ENCODE measurements around the gene SLC17A3.

SLC17A3 gene

GRCh38 chr6:25888626-25889025, 14.6 kb upstream of the SLC17A3 start:
- no peak for DNase-seq

GRCh38 chr6:25886066-25886465, 12.0 kb upstream of the SLC17A3 start:
- DNase-seq = no peak

- DNase-seq = no peak
Observed at GRCh38 chr6:25883991-25884390, 9.9 kb upstream of the SLC17A3 start.

GRCh38 chr6:25883536-25883935, 9.5 kb upstream of the SLC17A3 start:
- DNase-seq = no peak

DNA sequence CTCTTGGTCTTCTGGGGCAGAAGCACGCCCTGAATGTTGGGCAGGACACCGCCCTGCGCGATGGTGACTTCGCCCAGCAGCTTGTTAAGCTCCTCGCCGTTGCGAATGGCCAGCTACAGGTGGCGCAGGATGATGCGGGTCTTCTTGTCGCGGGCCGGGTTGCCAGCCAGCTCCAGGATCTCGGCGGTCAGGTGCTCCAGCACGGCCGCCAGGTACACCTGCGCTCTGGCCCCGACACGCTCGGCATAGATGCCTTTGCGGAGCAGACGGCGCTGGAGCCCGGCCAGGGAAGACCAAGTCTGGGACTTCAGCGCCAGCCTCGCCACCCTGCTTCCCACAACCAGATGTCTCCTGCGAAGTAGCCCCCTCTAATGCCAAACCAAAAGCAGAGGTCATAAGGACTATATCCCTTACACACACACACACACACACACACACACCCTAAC, 8.0 kb upstream of the SLC17A3 start:
- no peak for DNase-seq

DNA sequence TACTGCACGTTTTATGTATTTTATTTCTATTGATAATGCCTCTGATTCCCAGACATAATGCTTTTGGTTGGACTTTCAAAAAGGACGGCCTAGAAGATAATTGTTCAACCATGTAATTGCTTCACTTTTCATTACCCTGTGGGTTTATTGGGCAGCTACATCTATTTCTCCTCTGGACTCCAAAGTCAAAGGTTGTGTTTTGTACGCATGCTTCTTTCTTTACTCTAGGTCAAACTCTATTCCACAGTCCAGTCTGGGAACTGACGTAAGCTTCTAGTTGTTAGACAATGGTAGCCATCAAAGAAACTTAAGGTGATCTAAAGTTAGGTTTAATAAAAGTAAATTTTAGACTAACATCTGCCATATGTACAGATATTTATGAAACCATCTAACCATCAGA, 6.6 kb upstream of the SLC17A3 start:
- no peak for DNase-seq

- DNase-seq = no peak
Observed at GRCh38 chr6:25878721-25879322, 4.8 kb upstream of the SLC17A3 start.

DNA sequence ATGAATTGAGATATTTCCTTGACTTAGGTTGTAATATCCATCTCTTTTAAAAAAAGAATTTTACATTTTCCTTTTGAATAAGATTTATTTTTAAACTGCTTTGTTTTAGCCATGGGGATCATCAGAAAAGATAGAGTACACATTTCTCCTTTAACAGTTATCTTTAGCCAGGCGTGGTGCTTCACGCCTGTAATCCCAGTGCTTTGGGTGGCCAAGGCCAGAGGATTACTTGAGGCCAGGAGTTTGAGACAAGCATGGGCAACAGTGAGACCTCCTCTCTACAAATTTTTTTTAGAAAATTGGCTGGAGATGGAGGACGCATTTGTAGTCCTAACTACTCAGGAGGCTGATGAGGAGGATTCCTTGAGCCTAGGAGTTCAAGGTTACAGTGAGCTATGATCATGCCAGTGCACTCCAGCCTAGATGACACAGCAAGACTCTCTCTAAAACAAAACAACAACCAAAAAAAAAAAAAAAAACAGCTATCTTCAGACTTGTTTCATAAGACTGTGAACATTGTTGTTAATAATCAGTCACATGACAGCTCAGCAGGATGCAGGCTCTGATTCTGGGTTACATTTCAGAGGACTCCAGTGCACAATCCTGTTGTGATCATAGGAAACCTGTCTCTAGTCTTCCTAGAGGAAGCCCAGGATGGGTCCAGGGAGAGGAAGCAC, 2.0 kb upstream of the SLC17A3 start:
- DNase-seq = no peak

GRCh38 chr6:25875563-25875905, 1.5 kb upstream of the SLC17A3 start:
- no peak for DNase-seq

GRCh38 chr6:25874822-25875562, 949 bp upstream of the SLC17A3 start:
- DNase-seq = no peak

DNA sequence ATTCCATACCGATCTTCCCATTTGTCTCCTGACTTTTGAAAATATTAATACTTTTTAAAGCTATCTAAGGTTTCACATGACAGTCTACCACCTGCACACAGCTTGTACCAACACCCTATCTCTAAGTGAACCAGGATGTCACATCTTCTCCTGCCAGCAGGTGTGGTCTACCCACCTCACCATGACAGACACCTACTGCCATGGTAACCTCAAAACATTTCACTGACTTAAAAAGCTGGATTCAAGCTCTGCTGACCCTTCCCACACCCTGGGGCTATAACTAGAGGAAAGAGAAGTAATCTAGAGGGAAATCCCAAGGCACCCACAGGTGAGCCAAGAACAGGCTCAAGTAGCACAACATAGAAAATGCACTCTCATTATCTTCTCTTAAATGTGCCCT, 1.2 kb downstream of the SLC17A3 start:
- no peak for DNase-seq

DNA sequence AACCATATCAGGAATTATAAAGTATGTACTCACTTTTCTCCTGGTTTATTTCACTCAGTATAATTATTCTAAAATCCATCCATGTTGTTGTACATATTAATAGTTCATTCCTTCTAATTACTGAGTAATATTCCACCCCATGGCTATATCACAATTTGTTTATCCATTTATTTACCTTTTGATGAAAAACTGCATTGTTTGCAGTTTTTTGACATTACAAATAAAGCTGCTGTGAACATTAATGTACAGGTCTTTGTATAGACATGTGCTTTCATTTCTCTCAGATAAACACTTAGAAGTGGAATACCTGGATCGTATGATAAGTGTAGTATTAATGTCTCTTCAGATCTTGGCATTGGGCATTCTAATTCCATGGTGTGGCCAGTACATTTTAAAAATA, 4.2 kb downstream of the SLC17A3 start:
- no peak for DNase-seq

GRCh38 chr6:25868436-25869183, 5.4 kb downstream of the SLC17A3 start:
- no peak for DNase-seq

DNA sequence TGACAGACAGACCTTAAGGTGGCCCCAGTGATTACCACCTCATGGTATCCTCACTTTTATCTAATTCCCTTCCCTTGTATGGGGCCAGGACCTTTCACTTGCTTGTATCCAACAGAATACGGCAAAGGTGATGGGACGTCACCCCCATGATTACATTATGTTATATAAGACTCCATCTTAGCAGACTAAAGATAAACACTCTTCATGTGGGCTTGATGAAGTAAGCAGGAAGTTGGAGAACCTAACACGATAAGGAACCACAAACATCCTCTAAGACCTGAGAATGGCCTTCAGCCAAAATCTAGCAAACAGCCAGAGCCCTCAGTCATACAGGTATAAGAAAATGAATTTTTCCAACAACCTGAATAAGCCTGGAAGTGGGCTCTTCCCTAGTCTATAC, 8.0 kb downstream of the SLC17A3 start:
- DNase-seq = no peak

- no peak for DNase-seq
Observed at GRCh38 chr6:25863360-25863759, 10.7 kb downstream of the SLC17A3 start.

DNA sequence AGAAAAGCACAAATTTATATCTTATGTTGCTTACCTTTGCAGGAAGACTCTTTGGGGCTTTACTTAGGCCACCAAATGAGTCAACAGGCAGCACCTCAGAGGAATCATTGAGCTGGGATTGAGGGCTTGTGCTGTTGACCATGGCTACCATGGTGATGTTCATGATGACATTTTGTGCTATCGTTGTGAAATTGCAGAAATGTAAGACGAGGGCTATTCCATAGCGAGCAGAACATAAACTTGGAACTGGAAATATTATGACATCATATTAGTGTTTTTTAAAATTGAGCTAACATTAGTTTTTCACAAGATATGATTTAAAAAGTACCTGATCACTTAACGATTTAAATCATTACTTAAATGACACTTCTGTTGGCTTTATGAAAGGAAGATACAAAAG, 11.8 kb downstream of the SLC17A3 start:
- no peak for DNase-seq

DNA sequence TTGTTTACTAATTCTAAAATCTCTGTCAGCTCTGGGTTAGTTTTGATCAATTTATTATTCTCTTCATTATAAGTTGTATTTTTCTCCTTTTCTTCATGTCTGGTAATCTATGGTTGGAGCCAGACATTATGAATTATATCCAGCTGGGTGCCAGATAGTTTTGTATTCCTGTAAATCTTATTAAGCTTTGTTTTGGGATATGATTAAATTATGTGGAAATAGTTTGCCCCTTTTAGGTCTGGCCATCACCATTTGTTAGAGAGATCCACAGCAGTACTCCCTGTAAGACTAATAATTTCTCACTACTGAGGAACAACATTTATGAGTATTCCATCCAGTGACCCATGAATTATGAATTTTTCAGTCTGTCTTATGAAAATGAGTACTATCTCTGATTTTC, 21.3 kb downstream of the SLC17A3 start:
- no peak for DNase-seq

- no peak for DNase-seq
Observed at GRCh38 chr6:25851961-25852360, 22.1 kb downstream of the SLC17A3 start.

DNA sequence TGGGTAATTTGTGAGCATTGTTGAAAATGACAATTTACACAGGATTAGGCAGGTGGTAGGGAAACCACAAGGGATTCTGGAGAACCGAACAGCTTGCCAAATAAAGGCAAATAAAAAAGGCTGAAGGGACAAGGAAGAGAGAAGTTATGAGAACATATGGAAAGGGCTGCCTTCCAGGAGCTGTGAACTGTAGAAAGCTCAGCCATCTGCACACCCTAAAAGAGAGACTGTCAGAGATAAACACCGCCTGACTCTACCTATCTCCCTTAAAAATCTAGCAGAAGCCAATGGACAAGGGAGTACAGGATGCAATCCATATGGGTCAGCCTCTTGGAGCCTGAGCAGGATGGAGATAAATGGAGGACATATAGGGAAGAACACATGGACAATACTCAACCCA, 29.5 kb downstream of the SLC17A3 start:
- no peak for DNase-seq

- no peak for DNase-seq
Observed at GRCh38 chr6:25842526-25842925, 31.5 kb downstream of the SLC17A3 start.

DNA sequence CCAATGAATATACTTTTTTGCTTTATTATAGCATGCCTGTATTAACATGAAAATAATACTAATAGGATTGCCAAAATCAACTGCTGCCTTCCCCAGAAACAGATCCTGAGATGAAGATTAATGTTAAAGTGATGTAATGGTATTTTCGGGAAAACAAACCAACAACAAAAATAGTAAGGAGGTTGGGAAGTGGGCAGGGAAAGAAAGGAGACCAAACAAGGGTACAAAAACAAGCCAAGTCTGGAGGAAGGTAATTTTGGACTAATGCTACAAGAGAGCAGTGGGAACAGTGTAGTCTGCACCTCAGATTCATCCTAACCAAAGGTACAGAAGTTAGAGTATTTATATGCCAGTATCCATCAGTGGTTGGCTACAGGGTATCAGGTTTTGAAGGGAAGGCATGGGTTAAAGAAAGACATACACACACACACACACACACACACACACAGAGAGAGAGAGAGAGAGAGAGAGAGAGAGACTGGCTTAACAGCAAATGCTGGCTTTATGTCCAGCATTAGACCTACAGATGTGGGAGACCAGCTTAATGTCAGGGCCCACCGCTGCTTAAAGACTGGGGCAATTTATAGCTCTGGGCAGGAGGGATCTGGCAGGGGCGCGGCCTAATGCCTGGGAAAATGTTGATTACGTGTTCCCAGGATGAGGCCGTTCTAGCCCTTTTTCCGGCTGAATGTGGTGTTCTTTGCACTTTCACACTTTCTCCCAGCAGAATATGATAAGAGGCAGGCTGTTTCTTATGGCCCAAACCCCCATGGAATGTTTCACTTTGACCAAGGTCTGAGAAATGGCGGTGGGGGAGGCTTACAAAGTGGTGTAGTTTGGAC, 38.4 kb downstream of the SLC17A3 start:
- DNase-seq = no peak

- DNase-seq = no peak
Observed at GRCh38 chr6:25834950-25835349, 39.1 kb downstream of the SLC17A3 start.

DNA sequence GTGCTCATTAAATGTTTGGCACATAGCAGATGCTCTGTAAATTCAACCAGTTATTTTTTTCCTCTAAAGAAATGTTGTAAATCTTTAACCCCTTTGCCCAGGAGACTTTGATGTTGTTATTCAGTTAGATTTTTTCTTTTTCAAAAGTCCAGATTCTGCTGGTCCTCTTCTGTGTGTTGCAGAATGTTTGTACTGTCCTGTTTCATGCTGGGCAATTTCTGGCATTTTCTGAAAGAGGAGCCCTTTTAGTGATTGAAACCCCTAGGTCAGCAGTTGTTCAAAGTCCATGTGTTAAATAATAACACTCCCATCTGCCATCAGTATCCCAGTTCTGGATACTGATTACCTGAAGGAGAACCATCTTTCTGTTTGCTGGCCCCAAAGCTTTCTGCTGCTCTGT, 40.9 kb downstream of the SLC17A3 start:
- no peak for DNase-seq
